Measurements from ENCODE around the gene SPECC1.
"Not testable (repeated sequence)": the region's sequence is repeated elsewhere in the genome, so short reads cannot be mapped to it uniquely, and the experiment has no call there.

The SPECC1 gene

GRCh38 chr17:20363846-20364245, 354.7 kb downstream of the SPECC1 start:
- H3K27me3 Mint-ChIP-seq; H3K4me1 Mint-ChIP-seq (ENCODE audit: low read depth); DNase-seq; H3K27ac Mint-ChIP-seq; H3K36me3 Mint-ChIP-seq (ENCODE audit: low read depth); H3K4me3 Mint-ChIP-seq; H3K9me3 Mint-ChIP-seq: not testable (repeated sequence)
